DMS79 treated with DMSO at 0.1 percent for 48 hours (cell line): Measurements from ENCODE around the gene METTL5.
A peak's percentile ranks its signal among the peaks of the same experiment; 100 is the strongest.
"Not testable (repeated sequence)": the region's sequence is repeated elsewhere in the genome, so short reads cannot be mapped to it uniquely, and the experiment has no call there.

ENCODE experiments used
- DNase-seq: peaks from one replicate; lab custom pipeline; 2025; lab: John Stamatoyannopoulos, UW

METTL5 gene

DNA sequence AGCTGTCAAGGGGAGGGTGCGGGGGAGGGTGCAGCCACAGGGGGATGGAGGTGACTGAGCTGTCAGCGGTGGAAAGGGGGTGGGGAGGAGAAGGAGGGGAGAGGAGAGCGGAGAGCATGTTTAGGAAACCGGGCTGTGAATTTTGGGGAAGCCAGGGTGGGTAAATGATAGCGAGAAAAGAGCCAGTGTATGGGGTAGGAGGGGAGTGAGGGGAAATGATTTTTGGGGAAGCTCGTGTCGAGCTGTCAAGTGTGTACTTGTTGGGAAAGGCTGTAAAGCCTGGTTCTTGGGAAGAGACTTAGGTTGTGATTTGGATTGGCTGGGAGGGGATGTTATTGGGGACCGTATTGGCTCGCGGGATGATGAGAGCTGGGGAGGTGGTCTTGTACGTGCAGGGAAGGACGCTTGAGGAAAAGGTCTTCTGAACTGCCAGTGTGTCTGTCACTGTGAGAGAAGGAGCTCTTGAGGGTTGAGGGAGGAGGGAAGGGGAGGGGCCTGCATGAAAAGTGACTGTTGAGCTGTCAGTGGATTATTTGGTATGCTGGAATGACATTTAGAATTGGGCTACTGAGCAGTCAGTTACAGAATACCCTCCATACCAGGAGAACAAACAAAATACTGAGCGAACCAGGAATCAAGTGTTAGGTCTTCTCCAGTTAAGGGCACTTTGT, 3.6 kb upstream of the METTL5 start:
- peak; percentile 49 for DNase-seq

GRCh38 chr2:169827272-169828140, 2.8 kb upstream of the METTL5 start, which contains the start of gene UBR3:
Gene UBR3, plus strand, starts transcription at chr2:169827454. Its CDS starts 54 bp downstream, at chr2:169827508.
- DNase-seq: peak; percentile 83

- peak; percentile 63 for DNase-seq
These were observed 721 bp downstream of the METTL5 start for GRCh38 chr2:169823996-169824372.

GRCh38 chr2:169822785-169823392, 1.8 kb downstream of the METTL5 start:
- DNase-seq: no peak

DNA sequence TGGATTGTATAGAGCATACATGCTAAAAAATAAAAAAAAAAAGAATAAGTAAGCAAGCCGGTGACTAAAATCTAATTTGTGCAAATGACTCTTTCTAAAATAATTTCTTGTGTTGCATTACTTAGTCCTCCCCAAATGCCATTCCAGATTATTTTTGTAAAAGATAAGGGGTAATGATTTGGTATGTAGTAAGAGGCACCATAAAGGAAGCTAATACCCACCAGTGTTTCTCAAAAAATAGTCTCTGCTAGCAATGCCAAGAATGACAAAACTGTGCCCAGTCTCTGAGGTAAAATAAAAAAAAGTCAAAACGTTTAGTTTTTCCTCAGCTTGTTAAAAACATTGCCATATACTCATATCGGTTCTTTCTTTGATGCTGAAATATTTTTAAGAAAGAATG, 2.7 kb downstream of the METTL5 start:
- DNase-seq: no peak

DNA sequence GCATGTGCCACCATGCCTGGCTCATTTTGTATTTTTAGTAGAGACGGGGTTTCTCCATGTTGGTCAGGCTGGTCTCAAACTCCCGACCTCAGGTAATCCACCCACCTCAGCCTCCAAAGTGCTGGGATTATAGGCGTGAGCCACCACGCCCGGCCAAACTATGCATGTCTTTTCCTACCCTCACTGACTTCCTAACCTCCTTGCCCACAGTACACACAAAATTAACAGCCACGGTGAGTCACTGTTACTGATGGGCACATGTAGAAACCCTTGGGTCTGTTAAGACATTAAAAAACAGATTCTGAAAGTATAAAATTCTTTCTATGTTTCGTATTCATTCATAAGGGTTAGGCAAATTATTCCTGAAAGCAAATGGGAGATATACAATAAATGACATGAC, 4.6 kb downstream of the METTL5 start:
- DNase-seq: not testable (repeated sequence)

GRCh38 chr2:169819106-169819505, 5.6 kb downstream of the METTL5 start:
- no peak for DNase-seq

DNA sequence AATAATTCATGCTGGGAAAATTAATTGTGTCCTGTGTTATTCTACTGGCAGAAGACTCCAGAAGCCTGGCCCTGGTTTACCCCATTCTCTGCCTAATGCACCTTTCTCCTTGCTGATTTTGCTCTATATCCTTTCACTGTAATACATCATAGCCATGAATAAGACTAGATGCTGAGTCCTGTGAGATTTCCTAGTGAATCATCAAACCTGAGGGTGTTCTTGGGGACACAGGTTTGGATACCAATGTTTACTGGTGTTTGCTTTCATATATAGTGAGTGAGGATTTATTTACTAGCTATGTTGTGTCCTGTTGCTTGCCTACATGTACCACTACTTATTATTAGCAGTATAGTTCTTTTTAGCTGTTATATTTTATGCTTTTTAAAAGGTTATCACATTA, 6.5 kb downstream of the METTL5 start:
- no peak for DNase-seq

GRCh38 chr2:169817369-169817768, 7.3 kb downstream of the METTL5 start:
- DNase-seq: not testable (repeated sequence)

DNA sequence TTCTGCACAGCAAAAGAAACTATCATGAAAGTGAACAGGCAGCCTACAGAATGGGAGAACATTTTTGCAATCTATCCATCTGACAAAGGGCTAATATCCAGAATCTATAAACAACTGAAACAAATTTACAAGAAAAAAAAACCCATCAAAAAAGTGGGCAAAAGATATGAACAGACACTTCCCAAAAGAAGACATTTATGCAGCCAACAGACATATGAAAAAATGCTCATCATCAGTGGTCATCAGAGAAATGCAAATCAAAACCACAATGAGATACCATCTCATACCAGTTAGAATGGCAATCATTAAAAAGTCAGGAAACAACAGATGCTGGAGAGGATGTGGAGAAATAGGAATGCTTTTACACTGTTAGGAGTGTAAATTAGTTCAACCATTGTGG, 7.7 kb downstream of the METTL5 start:
- DNase-seq: not testable (repeated sequence)

DNA sequence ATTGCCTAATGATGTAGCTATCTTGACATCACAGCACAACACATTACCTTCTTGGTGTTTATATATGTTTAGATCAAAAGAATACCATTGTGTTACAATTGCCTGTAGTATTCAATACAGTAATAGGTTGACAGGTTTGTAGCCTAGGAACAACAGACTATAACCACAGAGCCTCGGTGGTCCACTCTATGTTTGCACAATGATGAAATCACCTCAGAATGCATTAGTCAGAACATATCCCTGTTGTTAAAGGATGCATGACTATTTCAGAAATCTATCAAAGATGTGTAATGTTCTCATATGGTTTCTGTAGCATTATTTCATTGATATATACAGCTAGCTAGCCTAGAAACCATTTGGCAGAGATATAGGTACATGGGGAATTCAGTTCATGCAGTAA, 8.9 kb downstream of the METTL5 start:
- DNase-seq: no peak

DNA sequence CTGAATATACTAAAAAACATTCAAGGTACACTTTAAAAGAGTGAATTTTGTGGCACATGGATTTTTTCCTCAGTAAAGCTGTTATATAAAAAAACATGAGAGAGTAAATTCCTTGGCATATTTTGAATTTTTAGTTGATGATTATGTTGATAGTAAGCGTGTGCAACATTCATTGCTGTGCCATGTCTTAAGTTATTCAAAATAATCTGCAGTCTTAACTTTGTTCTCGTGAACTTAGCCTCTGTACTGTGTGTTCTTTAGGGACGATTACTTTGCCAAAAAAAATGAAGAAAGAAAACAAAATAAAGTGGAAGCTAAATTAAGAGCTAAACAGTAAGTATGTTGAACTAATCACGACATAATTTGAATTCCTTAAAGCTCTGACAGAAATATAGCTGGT, 16.5 kb downstream of the METTL5 start:
- no peak for DNase-seq

- DNase-seq: no peak
These were observed 18.1 kb downstream of the METTL5 start for GRCh38 chr2:169806586-169806985.

- no peak for DNase-seq
These were observed 21.2 kb downstream of the METTL5 start for GRCh38 chr2:169803480-169803879.

GRCh38 chr2:169798718-169799592, 25.8 kb downstream of the METTL5 start, which contains the start of gene SSB:
Gene SSB, plus strand, starts transcription at chr2:169798871. Its CDS starts 2,090 bp downstream, at chr2:169800961.
- DNase-seq: peak; percentile 91

- DNase-seq: no peak
These were observed 26.3 kb downstream of the METTL5 start for GRCh38 chr2:169798397-169798717.

DNA sequence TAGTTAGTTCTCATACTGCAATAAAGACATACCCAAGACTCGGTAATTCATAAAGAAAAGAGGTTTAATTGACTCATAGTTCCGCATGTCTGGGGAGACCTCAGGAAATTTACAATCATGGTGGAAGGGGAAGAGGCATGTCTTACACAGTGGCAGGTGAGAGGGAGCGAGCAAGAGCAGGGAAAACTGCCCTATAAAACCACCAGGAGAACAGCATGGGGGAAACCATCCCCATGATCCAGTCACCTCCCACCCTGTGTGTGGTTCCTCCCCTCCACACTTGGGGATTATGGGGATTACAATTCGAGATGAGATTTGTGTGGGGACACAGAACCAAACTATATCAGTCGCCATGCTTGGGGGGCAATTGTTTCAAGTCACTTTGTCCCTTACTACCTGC, 27.1 kb downstream of the METTL5 start:
- no peak for DNase-seq

DNA sequence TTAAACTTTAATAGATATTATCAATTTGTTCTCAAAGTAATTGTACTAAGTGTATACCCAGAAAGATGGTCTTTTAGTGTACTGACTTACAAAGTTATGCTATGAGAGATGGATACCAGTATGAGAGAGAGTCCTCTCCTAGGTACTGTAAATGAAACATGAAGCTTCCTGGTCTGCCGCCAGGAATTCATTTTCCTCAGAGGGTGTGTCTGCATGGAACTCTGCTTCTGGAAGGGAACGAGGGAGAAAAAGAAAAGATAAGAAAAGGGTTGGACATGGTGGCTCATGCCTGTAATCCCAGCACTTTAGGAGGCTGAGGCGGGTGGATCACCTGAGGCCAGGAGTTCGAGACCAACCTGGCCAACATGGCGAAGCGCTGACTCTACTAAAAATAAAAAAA, 28.3 kb downstream of the METTL5 start:
- DNase-seq: no peak

DNA sequence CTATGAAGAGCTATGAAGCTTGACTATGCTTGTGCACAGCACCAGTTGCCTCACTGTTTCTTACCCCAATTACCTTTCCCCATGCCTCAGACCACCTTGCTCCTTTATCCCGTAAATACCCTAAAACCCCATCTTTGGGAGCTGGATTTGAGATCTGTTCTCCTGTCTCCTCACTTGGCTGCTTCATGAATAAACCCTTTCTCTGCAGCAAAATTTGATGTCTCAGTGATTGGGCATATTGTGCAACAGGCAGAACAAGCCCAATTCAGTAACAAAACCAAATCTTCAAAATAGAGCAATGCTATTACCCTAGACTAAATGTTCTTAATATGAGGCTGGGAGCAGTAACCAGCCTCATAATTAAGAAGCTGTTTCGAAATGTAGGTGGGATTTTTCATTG, 29.5 kb downstream of the METTL5 start:
- no peak for DNase-seq

DNA sequence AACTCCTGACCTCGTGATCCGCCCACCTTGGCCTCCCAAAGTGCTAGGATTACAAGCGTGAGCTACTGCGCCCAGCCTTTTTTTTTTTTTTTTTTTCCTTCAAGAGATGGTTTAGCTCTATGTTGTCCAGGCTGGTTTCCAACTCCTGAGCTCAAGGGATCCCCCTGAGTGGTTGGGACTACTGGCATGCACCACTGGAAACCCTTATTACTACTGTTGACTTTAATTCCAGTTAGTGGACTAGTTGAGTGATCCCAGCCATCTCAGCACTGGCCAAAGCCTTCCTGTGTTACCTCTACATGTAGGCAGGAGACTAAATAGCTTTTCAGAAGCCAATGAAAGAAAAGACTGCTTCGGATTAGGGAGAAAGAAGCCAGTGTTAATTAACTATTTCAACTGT, 34.1 kb downstream of the METTL5 start:
- DNase-seq: no peak

- no peak for DNase-seq
These were observed 42.2 kb downstream of the METTL5 start for GRCh38 chr2:169782513-169782912.
